GM10266 (cell line): ENCODE results near the gene CRIP1.

Experiments
- DNase-seq: peaks from one replicate; pipeline ENCODE4 v3.0.0; 2012; ENCODE audit errors: extremely low spot score
- CTCF ChIP-seq: IDR thresholded peaks from 2 replicates; pipeline ENCODE4 v1.5.1; 2012; ENCODE audit warnings: mild to moderate bottlenecking, low read depth; ENCODE audit not compliant: control insufficient read depth, insufficient read depth; ENCODE audit errors: missing control alignments

Gene CRIP1

GRCh38 chr14:105467249-105467941 lies 19.3 kb upstream of the CRIP1 start:
- DNase-seq: no peak
- TF ChIP-seq CTCF: no peak

DNA sequence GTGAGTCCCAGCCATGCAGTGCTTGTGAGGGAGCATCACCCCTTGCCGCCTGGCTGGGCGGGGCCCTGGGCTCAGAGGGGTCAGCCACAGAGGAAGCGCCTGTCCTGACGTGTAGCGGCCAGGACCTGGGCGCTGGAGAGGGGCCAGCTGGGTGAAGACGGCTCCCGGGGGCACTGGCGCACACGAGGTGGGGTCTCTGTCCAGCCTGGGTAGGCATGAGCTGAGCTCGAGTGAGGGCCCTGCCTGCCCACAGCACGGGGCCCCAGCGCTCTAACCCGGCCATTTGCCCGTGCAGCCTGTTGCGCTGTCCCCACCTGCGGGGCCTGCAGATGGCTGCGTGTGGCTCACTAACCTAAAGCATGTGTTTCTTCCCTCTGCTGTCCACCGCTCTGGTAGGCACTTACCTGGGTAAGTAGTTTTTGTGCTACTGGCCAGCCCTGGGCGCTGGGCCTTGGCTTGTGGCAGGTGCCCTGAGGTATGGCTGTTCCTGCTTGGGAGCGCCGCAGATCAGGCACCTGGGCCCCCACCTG lies 18.7 kb upstream of the CRIP1 start:
- no peak for TF ChIP-seq CTCF
- DNase-seq: no peak

DNA sequence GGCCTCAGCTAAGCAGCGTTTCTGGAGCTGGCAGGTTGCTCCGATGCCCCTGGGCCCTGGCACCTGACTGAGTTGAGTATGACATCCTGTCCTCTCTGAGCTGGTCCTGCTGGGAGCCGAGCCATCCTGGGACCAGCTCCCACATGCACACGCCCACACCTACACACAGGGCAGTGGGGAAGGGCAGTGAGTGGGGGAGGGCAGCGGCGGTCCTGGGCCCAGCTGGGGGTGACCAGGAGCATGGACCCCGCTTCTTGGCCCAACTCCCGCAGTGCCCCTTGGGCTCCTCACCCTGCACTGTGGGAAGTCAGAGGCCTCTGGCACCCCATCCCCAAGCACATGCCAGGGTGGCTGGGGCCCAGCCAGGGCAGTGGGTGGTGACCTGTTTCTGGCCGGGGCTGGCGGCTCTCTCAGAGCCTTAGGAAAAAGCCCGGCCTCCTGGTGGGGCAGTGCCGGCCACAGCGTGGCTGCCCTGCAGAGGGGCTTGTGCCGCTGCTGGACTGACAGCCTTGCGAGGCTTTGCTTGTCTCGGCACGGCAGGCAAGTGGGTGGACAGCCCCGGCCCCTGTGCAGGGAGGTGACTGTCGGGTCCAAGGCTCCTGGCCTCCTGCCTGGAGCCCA lies 18.0 kb upstream of the CRIP1 start:
- no peak for DNase-seq
- TF ChIP-seq CTCF: no peak

GRCh38 chr14:105469456-105470349 lies 17.0 kb upstream of the CRIP1 start:
- DNase-seq: no peak
- TF ChIP-seq CTCF: no peak

- DNase-seq: no peak
- TF ChIP-seq CTCF: no peak
These were observed 16.1 kb upstream of the CRIP1 start for GRCh38 chr14:105470350-105471296.

DNA sequence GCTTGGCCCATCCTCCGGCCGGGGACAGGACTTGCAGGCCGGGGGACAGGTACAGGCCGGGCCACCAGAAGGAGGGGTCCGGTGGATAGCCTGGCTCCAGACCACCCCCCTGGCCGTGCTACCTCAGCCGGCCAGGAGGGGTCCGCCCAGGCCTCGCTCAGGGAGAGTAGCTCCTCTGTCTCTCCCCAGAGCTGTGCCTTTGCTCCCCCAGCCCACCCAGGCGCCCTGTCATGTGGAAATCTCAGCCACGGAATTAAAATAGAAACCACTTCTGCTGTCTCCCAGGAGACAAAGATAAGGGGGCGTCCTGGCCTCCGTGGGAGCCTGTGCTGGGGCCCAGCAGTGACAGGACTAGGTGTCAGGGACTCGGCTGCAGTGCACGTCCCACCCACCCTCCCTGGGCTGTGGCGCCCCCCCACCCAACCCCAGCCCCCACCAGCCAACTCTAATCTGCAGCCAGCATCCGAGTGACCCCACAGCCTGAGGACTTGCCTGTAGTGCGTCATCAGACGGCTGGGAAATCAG lies 15.3 kb upstream of the CRIP1 start:
- DNase-seq: no peak
- TF ChIP-seq CTCF: no peak
